Liver (tissue), 3 donors: ENCODE results near the gene CSF2RB.

Experiments
- CTCF ChIP-seq: fragments of 150-350 bp; IDR thresholded peaks from 2 replicates; pipeline ENCODE4 v1.5.1; 2017; ENCODE audit warnings: improper control_type of control experiment, low read depth, low read length; ENCODE audit not compliant: missing input control
- EGR1 ChIP-seq, 2 donors: IDR thresholded peaks; 2 replicates each; pipeline ENCODE4 v1.6.1; 2016 to 2018; ENCODE audit warnings: antibody characterized with exemption in 2 of 2, low read depth in 2 of 2
- JUND ChIP-seq, 2 donors: IDR thresholded peaks; 2 replicates each; pipeline ENCODE4 v1.6.1; 2016; ENCODE audit warnings: antibody characterized with exemption in 2 of 2
- SP1 ChIP-seq: IDR thresholded peaks from 2 replicates; pipeline ENCODE4 v1.6.1; 2018; ENCODE audit warnings: antibody characterized with exemption, mild to moderate bottlenecking
- donor health status: healthy.
- donor health status: healthy.

- TF ChIP-seq SP1 (no peak), CTCF (no peak), EGR1 (IDR thresholded peaks at IDR 0.05; ENCODE audit: low read depth in 2 of 2) (no peak), JUND (IDR thresholded peaks at IDR 0.05) (no peak)
Measured at GRCh38 chr22:36870250-36870649, 43.2 kb upstream of the CSF2RB start.
